Measurements from ENCODE around the gene TNNC1.

DNA sequence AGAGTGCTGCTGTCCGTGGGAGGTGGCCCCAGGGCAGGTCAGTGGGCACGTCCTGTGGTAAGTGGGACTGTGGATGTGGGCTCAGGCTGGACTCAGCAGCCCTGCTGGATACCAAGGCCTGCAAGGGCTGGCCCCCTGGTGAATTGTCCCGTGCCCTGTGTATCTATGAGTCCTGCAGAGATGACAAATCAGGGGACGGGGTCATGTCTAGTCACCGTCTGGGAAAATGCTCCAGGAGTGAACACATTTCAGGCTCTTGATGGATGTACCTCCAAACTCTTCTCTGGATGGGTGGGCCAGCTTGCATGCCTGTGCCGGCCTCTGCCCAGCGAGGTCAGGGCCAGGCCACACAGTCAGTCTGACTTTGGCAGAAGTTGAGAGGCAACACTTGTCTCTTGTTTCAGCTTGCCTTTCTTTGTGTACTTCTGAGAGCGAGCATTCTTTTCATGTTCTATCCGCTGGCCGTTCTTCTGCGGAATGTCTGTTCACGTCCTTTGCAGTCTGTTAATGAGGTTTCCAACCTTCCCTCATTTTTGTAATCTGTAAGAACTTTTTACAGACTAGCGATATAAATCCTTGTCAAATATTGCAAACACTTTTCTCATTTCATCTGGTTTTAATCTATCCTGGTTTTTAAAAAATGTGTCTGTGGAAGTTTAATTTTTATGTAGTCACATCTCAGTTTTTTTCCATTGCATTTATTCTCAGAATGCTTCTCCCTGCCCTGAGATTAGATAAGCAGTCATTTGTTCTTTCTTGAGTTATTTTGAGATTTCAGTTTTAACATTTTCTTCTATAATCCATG, 29.9 kb upstream of the TNNC1 start:
- TF ChIP-seq, protein P1, sequence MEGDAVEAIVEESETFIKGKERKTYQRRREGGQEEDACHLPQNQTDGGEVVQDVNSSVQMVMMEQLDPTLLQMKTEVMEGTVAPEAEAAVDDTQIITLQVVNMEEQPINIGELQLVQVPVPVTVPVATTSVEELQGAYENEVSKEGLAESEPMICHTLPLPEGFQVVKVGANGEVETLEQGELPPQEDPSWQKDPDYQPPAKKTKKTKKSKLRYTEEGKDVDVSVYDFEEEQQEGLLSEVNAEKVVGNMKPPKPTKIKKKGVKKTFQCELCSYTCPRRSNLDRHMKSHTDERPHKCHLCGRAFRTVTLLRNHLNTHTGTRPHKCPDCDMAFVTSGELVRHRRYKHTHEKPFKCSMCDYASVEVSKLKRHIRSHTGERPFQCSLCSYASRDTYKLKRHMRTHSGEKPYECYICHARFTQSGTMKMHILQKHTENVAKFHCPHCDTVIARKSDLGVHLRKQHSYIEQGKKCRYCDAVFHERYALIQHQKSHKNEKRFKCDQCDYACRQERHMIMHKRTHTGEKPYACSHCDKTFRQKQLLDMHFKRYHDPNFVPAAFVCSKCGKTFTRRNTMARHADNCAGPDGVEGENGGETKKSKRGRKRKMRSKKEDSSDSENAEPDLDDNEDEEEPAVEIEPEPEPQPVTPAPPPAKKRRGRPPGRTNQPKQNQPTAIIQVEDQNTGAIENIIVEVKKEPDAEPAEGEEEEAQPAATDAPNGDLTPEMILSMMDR (IDR thresholded peaks at IDR 0.05; ENCODE audit: poor library complexity, severe bottlenecking) = no peak
- TF ChIP-seq POLR2AphosphoS5 (IDR thresholded peaks at IDR 0.05) = no peak

All from neural cell (in vitro differentiated cells).